Ammon's horn (tissue), 1 donor: ENCODE data around the gene SUPT3H.
"Not testable (repeated sequence)": the region's sequence is repeated elsewhere in the genome, so short reads cannot be mapped to it uniquely, and the experiment has no call there.

Source experiments
- DNase-seq: peaks from one replicate; pipeline ENCODE4 v3.0.0-alpha.2; 2016; ENCODE audit warnings: low spot score

SUPT3H gene

GRCh38 chr6:45115696-45116095, 262.0 kb downstream of the SUPT3H start:
- DNase-seq, result no peak

GRCh38 chr6:45112711-45113110, 265.0 kb downstream of the SUPT3H start:
- DNase-seq, result no peak

GRCh38 chr6:45109551-45109950, 268.2 kb downstream of the SUPT3H start:
- no peak for DNase-seq

DNA sequence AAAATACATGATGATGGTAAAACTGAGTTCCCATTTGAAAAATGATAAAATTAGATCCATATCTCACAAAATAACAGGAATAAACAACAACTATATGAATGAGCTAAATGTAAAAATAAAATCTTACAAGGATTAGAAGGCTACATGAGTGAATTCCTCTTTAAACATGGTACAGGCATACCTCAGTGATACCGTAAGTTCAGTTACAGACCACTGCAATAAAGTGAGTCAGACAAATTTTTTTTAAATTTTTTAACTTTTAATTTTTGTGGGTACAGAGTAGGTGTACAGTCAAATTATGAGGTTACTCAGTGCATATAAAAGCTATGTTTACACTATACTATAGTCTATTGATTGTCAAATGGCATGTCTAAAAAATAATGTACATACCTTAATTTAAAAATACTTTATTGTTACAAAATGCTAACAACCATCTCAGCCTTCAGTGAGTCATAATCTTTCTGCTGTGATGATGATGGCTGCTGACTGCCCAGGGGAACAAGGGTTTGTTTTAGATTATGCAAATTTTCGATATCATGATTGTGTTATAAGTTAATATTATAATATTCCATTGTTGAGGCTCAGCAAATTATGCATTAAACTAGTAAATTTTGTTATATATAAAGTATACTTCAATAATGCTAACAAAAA, 272.4 kb downstream of the SUPT3H start:
- DNase-seq, result no peak

DNA sequence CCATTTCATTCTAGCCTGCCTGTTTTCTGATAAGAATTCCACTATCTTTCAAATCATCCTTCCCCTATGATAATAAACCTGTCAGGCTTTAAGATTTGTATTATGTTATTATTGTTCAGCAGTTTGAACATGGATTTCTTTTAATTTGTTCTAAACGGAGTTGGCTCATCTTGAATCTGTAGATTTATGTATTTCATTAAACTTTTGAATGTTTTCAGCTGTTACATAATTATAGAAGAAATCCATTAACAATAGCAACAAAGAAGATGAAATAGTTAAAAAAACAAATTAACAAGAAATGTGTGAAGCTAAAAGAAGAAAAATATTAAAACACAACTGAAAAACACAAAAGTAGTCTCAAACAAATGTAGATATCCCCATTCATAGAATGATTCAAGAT, 273.3 kb downstream of the SUPT3H start:
- no peak for DNase-seq

DNA sequence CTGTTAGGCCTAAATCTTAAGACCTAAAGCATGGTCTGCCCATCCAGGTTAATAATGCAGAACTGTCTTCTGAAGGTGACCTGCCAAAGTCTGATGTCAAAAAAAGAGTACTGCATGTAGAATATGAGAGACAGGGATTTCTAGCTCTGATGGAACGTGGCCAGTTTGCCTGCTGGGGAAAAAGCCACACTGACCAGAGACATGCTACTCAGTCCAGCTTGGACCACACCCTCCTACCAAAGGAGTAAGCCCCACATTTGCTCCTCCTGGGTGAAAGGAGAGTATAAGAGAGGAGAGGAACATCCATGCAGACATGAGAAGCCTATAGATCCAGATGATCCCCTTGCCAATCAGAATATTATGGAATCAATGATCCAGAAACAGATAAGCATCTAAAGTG, 279.5 kb downstream of the SUPT3H start:
- no peak for DNase-seq

GRCh38 chr6:45094831-45095230, 282.9 kb downstream of the SUPT3H start:
- no peak for DNase-seq

DNA sequence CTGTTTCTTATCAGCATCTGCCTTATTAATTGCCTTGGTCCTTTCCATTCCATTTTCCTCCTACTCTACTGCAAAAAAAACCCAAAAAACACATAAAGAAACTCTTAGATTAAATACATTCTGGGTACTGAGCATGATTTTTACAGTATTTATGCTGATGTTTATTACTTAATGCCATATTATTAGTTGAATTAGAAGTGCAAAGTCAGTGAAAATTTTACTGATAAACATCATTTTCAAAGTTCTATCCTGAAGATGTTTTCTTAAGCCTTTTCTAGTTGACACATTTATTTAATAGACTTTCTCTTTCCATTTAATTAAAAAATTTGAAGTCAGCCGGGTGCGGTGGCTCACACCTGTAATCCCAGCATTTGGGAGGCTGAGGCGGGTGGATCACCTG, 285.6 kb downstream of the SUPT3H start:
- no peak for DNase-seq

- DNase-seq, result no peak
These were observed 291.2 kb downstream of the SUPT3H start for GRCh38 chr6:45086360-45087084.

GRCh38 chr6:45084257-45084656, 293.5 kb downstream of the SUPT3H start:
- DNase-seq, result no peak

- no peak for DNase-seq
These were observed 295.6 kb downstream of the SUPT3H start for GRCh38 chr6:45082091-45082490.

GRCh38 chr6:45081634-45082033, 296.1 kb downstream of the SUPT3H start:
- no peak for DNase-seq

DNA sequence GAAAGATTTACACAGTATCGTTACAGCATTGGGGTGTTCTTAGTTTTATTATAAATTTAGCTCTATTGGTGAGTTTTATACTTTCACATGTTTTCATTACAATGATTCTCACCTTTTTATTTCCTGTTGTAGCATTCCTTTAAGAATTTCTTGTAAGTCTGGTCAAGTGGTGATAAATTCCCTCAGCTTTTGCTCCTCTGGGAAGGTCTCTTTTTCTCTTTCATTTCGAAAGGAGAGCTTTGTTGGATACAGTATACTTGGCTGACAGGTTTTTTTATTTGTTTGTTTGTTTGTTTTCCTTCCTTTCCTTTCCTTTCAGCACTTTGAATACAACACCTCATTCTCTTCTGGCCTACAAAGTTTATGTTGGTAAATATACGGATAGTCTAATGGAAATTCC, 299.3 kb downstream of the SUPT3H start:
- DNase-seq, result no peak

DNA sequence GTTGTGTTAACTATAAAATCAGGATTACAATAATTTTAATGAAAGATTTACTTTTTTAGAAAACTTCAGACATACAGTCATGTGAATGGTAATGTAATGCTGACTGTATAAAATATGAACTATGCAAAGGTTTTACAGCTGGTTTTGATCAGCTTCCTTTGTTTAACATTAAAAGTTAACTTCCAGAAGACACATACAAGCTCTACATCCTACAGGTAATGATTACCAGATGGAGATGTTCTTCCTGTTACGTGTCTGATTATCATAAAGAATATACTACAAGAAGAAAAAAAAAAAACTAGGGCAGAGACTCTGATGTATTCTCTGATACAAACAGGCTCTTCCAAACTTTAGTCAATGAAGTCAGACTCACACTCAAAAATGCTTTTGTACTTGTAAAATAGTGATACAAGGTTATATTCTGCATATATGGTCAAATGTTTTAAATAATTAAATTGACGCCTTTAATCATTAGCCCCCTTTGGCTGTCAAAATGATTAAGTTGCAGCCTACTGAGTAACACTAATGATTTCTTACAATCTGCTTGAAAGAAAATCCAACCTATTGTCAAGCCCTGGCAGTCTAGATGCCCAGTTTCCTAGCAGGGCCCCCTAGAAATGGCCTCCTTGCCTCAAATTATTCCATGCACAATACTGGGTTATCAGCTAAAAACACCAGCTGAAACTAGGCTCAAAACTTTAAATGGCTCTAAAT, 301.4 kb downstream of the SUPT3H start:
- no peak for DNase-seq

- DNase-seq, result no peak
These were observed 302.5 kb downstream of the SUPT3H start for GRCh38 chr6:45075246-45075645.

- no peak for DNase-seq
These were observed 303.3 kb downstream of the SUPT3H start for GRCh38 chr6:45074439-45074838.

GRCh38 chr6:45073771-45074170, 304.0 kb downstream of the SUPT3H start:
- no peak for DNase-seq

- no peak for DNase-seq
These were observed 305.1 kb downstream of the SUPT3H start for GRCh38 chr6:45072673-45073072.

DNA sequence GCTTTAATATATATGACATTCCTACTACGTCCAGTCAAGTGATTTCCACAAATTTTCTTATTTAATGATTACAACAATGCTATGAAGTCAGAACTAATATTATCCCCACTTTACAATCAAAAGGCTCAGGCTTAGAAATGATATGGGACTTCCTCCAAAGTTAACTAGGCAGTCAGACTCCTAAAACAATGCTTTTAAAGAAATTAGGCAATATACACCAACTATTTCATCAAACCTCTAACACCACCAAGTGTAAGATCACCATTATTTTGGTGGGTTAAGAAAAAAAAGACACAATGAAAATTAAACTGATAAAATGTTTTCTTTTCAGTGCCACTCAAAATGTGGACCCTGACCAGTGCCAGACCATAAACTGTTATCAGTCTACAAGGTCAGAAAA, 305.7 kb downstream of the SUPT3H start:
- DNase-seq, result no peak

GRCh38 chr6:45069091-45069490, 308.6 kb downstream of the SUPT3H start:
- DNase-seq, result no peak

DNA sequence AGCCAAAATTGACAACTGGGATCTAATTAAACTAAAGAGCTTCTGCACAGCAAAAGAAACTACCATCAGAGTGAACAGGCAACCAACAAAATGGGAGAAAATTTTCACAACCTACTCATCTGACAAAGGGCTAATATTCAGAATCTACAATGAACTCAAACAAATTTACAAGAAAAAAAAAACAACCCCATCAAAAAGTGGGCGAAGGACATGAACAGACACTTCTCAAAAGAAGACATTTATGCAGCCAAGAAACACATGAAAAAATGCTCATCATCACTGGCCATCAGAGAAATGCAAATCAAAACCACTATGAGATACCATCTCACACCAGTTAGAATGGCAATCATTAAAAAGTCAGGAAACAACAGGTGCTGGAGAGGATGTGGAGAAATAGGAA, 310.3 kb downstream of the SUPT3H start:
- not testable (repeated sequence) for DNase-seq

DNA sequence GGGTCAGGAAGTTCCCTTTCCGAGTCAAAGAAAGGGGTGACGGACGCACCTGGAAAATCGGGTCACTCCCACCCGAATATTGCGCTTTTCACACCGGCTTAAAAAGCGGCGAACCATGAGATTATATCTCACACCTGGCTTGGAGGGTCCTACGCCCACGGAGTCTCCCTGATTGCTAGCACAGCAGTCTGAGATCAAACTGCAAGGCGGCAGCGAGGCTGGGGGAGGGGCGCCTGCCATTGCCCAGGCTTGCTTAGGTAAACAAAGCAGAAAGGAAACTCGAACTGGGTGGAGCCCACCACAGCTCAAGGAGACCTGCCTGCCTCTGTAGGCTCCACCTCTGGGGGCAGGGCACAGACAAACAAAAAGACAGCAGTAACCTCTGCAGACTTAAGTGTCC, 315.1 kb downstream of the SUPT3H start:
- DNase-seq, result not testable (repeated sequence)

DNA sequence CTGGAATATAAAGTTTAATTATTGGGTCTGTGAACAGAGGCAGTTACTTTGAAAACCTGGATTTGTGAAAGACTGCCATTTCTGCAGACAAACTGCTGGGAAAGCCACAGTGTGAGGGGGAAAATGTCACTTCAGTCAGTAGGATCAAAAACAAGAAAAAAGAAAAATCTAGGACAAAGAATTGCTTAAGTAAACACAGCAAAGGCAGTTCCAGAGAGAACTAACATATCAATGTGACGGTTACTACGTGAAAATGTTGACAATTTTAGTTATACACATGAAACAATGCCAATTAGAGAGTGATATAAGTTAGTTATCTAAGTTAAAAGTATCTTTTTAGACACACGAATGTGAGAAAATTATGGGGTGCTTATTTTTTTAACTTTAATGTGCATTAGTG, 320.0 kb downstream of the SUPT3H start:
- DNase-seq, result no peak
